ENCODE measurements around the gene SETX. TPM values are rescaled to one million over a fixed set of nuclear protein-coding genes. Genes with fewer than 3 reads are reported as not detected.

SETX gene
- total RNA-seq, 1 donor from 2014 or later, result 45.8 TPM

DNA sequence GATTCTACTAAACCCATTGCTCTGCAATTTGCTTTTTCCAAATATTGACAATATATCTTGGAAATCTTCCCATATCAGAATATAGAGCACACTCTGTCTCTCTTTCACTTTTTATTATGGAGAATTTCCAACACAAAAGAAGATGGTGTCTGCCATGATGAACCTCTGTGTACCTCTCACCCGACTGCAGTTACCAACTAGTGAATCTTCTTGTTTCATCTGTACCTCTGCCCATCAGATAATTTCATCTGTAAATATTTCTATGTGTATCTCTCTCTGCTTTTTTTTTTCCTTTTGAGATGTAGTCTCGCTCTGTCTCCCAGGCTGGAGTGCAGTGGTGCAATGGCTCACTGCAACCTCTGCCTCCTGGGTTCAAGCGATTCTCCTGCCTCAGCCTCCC, 130.1 kb downstream of the SETX start:
- intact Hi-C loops (cut with micrococcal nuclease), result no loop called here
- H3K36me3 Mint-ChIP-seq (ENCODE audit: low read depth), result no peaks in the 10 kb centered on the region
- peaks cover 7% of the 10 kb centered on the region for H3K27me3 Mint-ChIP-seq
- no peaks in the 10 kb centered on the region for H3K9me3 Mint-ChIP-seq
- no peak for DNase-seq
- H3K27ac Mint-ChIP-seq, result no peak overlapping the region
- H3K4me3 Mint-ChIP-seq, result no peak overlapping the region
- H3K4me1 Mint-ChIP-seq, result no peaks in the 10 kb centered on the region

DNA sequence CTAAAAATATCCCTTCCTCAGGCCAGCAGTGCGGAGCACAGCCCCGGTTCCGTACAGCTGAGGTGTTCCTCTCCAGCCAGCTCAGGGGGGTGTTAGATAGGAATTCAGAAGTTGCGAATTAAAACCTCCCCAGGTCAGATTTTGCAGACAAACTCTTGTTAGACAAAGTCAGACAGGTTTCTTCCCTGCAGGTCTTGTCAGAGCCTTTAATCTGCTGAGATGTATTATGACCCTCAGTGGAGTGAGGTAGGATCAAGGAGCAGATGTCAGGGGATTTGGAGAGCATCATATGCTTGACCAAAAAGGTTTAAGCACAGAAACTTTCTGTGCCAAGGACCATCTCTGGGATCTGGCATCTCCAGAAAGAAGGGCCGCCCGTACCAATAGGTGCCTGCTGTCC, 132.8 kb downstream of the SETX start:
- Mint-ChIP-seq H3K9me3 (no peaks in the 10 kb centered on the region), H3K4me3 (no peak overlapping the region), H3K27ac (no peak overlapping the region), H3K36me3 (ENCODE audit: low read depth) (no peaks in the 10 kb centered on the region), H3K27me3 (peaks cover 7% of the 10 kb centered on the region), H3K4me1 (no peaks in the 10 kb centered on the region)
- intact Hi-C loops (cut with micrococcal nuclease), result no loop called here
- no peak for DNase-seq

DNA sequence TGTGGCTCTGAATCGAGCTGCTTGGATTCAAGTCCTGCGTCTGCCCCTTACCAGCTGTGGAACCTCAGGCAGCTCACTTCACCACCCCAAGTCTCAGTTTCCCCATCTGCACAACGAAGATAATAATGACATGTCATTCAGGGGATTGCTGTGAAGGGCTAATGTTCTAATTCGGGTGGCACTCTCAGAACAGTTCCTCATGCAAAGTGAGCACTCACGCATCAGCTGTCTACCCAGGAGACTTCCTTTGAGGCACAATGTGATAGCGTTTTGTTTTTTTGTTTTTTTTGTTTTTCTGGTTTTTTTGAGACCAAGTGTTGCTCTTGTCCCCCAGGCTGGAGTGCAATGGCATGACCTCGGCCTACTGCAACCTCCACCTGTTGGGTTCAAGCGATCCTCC, 136.6 kb downstream of the SETX start:
- H3K4me1 Mint-ChIP-seq, result no peaks in the 10 kb centered on the region

DNA sequence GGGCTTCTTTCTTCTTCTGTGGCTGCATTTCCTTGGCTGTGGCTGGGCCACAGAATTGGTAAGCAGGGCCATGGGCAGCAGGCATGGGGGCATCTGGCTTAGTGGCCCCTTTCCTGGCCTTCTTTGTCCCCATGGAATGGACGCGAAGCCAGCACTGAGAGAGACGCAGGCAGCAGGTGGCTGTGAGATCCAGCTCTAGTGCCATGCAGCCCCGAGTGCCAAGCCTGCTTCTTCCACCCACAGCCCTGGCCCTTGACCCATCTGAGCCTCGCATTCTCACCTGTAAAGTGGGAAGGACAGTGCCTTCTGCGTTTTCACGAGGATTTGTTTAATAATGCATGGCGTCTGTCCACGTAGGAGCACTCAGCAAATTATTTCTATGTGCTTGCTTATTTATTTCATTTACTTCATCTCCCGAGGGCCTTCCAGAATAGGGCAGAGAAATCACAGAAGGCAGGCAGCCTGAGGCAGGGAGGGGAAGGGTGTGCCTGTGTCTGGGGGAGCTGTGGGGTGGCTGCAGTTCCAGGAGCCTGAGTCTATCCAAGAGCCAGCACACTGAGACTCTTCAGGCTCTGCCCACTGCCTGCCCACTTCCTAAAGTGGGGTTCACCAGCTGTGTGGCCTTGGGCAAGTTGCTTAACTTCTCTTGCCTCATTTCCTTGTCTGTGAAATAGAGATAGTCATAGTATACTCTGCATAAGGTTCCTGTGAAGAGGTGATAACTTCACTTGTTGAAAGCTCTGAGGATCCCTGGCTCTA, 137.7 kb downstream of the SETX start:
- no peaks in the 10 kb centered on the region for H3K4me1 Mint-ChIP-seq

More for the DNA sequence above, 136.6 kb downstream of the SETX start:
- no peak overlapping the region for H3K4me3 Mint-ChIP-seq
- no peak overlapping the region for H3K27ac Mint-ChIP-seq
- DNase-seq, result no peak
- intact Hi-C loops (cut with micrococcal nuclease), result no loop called here
- no peaks in the 10 kb centered on the region for H3K9me3 Mint-ChIP-seq
- H3K27me3 Mint-ChIP-seq, result peaks cover 5% of the 10 kb centered on the region
- H3K36me3 Mint-ChIP-seq (ENCODE audit: low read depth), result no peaks in the 10 kb centered on the region

DNA sequence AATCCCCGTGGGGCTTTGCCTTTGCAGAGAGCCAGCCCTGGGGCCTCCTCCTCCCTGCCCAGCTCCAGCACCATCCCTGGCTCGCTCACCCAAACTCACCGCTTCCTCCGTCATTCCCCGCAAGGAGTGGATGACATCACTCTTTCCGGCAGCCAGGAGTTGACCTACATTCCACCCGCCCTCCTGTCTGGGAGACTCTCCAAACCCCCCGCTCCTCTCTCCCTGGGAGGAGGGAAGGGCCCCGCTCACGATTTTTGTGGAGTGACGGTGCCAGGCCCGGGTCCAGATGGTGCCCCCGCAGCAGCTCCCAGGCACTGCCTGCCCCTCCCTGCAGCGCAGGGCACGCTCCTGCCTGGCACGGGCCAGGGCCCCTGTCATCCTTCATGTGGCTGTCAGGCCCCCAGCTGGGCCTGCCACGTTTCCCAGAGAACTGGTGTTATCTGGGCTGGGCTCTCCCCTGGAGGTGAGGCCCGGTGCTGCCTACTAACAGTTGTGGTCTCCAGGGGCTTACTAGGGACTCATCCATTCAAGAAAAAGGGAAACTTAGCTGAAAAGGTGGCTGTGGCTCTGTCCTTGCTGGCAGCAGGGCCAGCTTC, 140.7 kb downstream of the SETX start:
- Mint-ChIP-seq H3K9me3 (no peaks in the 10 kb centered on the region), H3K4me1 (no peaks in the 10 kb centered on the region), H3K36me3 (ENCODE audit: low read depth) (no peaks in the 10 kb centered on the region), H3K27ac (no peak overlapping the region), H3K27me3 (no peaks in the 10 kb centered on the region), H3K4me3 (no peak overlapping the region)
- no peak for DNase-seq
- intact Hi-C loops (cut with micrococcal nuclease), result no loop called here

More for the DNA sequence above, 137.7 kb downstream of the SETX start:
- Mint-ChIP-seq H3K27ac (no peak overlapping the region), H3K36me3 (ENCODE audit: low read depth) (no peaks in the 10 kb centered on the region), H3K9me3 (no peaks in the 10 kb centered on the region), H3K27me3 (peaks cover 5% of the 10 kb centered on the region), H3K4me3 (no peak overlapping the region)
- intact Hi-C loops (cut with micrococcal nuclease), result no loop called here
- no peak for DNase-seq

DNA sequence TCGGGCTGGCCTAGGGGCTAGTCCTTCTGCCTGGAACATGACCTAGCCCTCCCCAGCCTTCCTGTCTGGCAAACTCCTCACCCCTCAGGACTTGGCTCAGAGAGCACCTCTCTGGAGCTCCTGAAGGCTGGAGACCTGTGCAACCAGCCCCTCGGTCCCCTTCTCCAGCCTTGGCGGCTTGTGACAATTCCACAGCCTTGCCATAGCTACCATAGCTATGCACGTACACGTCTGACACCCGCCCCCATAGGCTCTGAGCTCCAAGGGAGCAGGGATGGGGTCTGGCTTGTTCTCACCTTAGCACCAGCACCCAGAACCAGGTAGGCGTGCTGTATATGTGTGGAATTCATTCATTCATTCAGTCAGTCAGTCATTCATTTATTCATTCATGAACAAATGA, 143.2 kb downstream of the SETX start:
- H3K27ac Mint-ChIP-seq, result no peak overlapping the region

More for the DNA sequence above, 143.2 kb downstream of the SETX start:
- intact Hi-C loops (cut with micrococcal nuclease), result no loop called here
- H3K9me3 Mint-ChIP-seq, result no peaks in the 10 kb centered on the region
- peaks cover 6% of the 10 kb centered on the region for H3K4me1 Mint-ChIP-seq
- no peaks in the 10 kb centered on the region for H3K36me3 Mint-ChIP-seq (ENCODE audit: low read depth)
- no peak for DNase-seq
- H3K27me3 Mint-ChIP-seq, result no peaks in the 10 kb centered on the region
- H3K4me3 Mint-ChIP-seq, result no peak overlapping the region

Other genes with a start within 250 kb of the SETX start
- gene NTNG2, start 192.9 kb downstream of the SETX start, total RNA-seq, result 1.6 and 1.7 TPM in 2 replicates
- gene TTF1, start 51.9 kb upstream of the SETX start, total RNA-seq, result 33.6 and 34.8 TPM in 2 replicates
- gene CFAP77, start 55.2 kb upstream of the SETX start, total RNA-seq, result not detected in 2 replicates
- not detected in 2 replicates for gene BARHL1, start 227.6 kb upstream of the SETX start, total RNA-seq

Data from activated CD4-positive, alpha-beta T cell treated with anti-CD3 and anti-CD28 coated beads, Interleukin-2, amount 10 ng/mL, durations not matched to agents 24 days and 14 days (primary cell).